Hepatocyte (in vitro differentiated cells): ENCODE results near the gene TFIP11.

ENCODE experiments used
- EZH2 ChIP-seq: fragments of 200-600 bp; sonication (generic); IDR thresholded peaks from 2 replicates; pipeline ENCODE4 v1.6.1; 2016; ENCODE audit warnings: antibody characterized with exemption, mild to moderate bottlenecking, borderline replicate concordance
- EZH2phosphoT487 ChIP-seq: fragments of 200-600 bp; sonication (generic); IDR thresholded peaks from one replicate; pipeline ENCODE4 v1.6.1; 2018; ENCODE audit warnings: antibody characterized with exemption, mild to moderate bottlenecking, low read depth, moderate library complexity; ENCODE audit not compliant: unreplicated experiment, severe bottlenecking
- TF ChIP-seq, protein P1 (sequence below): fragments of 200-600 bp; sonication (generic); IDR thresholded peaks from 2 replicates; pipeline ENCODE4 v1.5.1; 2016; ENCODE audit warnings: antibody characterized with exemption, mild to moderate bottlenecking; ENCODE audit not compliant: poor library complexity

DNA sequence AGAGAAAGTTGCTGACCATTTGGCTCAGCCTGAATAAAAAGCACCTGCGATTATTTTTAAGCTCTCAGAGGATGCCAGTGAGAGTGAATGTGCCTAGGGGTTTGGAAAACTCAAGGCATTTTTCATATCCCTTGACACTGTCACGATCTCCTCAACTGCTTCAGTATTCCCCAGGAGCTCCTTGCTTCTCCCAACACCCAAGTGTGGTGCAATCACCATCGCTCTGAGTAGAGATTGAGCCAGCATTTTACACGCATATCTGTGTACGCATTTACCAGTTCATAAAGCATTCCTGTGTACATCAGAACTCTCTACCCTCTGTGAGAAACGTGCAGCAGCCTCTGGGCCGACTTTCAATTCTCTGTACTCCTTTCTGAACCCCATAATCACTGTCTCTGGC is 27.3 kb downstream of the TFIP11 start:
- TF ChIP-seq, protein P1, sequence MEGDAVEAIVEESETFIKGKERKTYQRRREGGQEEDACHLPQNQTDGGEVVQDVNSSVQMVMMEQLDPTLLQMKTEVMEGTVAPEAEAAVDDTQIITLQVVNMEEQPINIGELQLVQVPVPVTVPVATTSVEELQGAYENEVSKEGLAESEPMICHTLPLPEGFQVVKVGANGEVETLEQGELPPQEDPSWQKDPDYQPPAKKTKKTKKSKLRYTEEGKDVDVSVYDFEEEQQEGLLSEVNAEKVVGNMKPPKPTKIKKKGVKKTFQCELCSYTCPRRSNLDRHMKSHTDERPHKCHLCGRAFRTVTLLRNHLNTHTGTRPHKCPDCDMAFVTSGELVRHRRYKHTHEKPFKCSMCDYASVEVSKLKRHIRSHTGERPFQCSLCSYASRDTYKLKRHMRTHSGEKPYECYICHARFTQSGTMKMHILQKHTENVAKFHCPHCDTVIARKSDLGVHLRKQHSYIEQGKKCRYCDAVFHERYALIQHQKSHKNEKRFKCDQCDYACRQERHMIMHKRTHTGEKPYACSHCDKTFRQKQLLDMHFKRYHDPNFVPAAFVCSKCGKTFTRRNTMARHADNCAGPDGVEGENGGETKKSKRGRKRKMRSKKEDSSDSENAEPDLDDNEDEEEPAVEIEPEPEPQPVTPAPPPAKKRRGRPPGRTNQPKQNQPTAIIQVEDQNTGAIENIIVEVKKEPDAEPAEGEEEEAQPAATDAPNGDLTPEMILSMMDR, result no peak
- TF ChIP-seq EZH2, result no peak
- no peak for TF ChIP-seq EZH2phosphoT487
